Tibial nerve (tissue), 4 donors: ENCODE measurements around the gene GPC3. TPM values are rescaled to one million over a fixed set of nuclear protein-coding genes. Genes with fewer than 3 reads are reported as not detected.

Experiments
- DNase-seq, 2 donors: peaks; one replicate each; pipeline ENCODE4 v3.0.0-alpha.2; 2019; ENCODE audit warnings: low spot score in 2 of 2
- H3K27ac ChIP-seq, 4 donors: fragments of 200-600 bp; sonication (generic) in 3 of 4; one replicate each; pipeline ENCODE4 v1.5.1; 2017 to 2019; ENCODE audit warnings: mild to moderate bottlenecking in 1 of 4
- H3K27me3 ChIP-seq, 2 donors: fragments of 200-600 bp; sonication (generic) in 1 of 2; one replicate each; pipeline versions ENCODE4 v1.5.1 to v1.6.0; 2017 to 2019
- H3K36me3 ChIP-seq, 3 donors: fragments of 200-600 bp; sonication (generic); one replicate each; pipeline ENCODE4 v1.5.1; 2018 to 2019
- H3K4me1 ChIP-seq, 4 donors: fragments of 200-600 bp; sonication (generic) in 3 of 4; one replicate each; pipeline ENCODE4 v1.5.1; 2017 to 2019
- H3K4me3 ChIP-seq, 4 donors: fragments of 200-600 bp; sonication (generic) in 3 of 4; one replicate each; pipeline ENCODE4 v1.5.1; 2017 to 2019; ENCODE audit warnings: mild to moderate bottlenecking in 1 of 4, moderate library complexity in 1 of 4
- H3K9me3 ChIP-seq, 4 donors: fragments of 200-600 bp; sonication (generic) in 3 of 4; one replicate each; pipeline ENCODE4 v1.5.1; 2017 to 2019
- EP300 ChIP-seq, 2 donors: sonication (generic); formaldehyde crosslinking; IDR thresholded peaks; one replicate each; pipeline ENCODE4 v1.6.1; 2017; ENCODE audit warnings: antibody characterized with exemption in 2 of 2, mild to moderate bottlenecking in 1 of 2
- POLR2A ChIP-seq, 2 donors: fragments of 450-650 bp; IDR thresholded peaks; one replicate each; pipeline ENCODE4 v1.6.1; 2017; ENCODE audit warnings: antibody characterized with exemption in 2 of 2, mild to moderate bottlenecking in 2 of 2, moderate library complexity in 2 of 2
- WGBS, 2 donors: methylation state at CpG; one replicate each; pipeline ENCODE4 v1.1.5; 2018; 5-methylcytosine and 5-hydroxymethylcytosine counted together
- total RNA-seq, 4 donors: library from RNA; depleted of rRNA; stranded (reverse); fragments of >200 nt; gene quantifications; one replicate each; pipeline ENCODE4 v1.1.0, GENCODE V29; 2016
- TF ChIP-seq, protein P1 (sequence below), 5 experiments: fragments of 200-600 bp in 3 of 5; fragments of 450-650 bp in 2 of 5; sonication (generic) in 3 of 5; IDR thresholded peaks; one replicate each; pipeline ENCODE4 v1.5.1; 2016 to 2019; ENCODE audit warnings: antibody characterized with exemption in 5 of 5, mild to moderate bottlenecking in 3 of 5, moderate library complexity in 2 of 5

The GPC3 gene
- total RNA-seq, 4 donors from 2014 or later, result 60.5 to 116 (median 72.8) TPM

DNA sequence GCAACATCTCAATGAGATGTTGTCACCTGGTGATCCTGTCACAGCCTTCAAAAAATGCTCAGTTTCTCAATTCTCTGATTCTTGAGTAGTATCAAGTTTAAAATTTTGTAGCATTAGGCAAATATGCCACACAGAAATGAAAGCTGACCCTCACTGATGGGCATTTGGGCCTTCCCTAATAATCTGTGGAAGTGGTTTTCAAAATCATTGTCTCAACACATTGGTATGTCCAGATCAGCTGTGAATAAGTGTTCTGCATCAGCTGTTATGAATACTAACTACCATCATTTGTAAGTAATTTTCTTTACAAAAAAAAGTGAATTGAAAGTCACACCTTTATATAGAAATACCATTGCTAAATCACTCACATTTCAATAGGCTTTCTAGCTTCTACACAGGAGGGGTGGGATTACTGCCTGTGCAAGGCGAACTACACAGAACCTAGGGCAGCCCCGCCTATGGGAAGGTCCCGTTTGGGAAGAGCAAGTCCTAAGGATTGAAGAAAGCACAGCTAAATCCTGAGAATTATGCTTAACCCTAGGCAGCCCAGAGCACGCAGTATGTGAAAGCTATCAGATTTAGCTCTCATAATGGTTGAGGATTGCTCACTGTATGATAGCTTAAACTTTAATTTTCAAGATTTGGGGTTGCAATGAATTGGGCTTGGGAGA is 73.4 kb downstream of the GPC3 start:
- no peak for TF ChIP-seq EP300 (IDR thresholded peaks at IDR 0.05)
- no peak for TF ChIP-seq POLR2A (IDR thresholded peaks at IDR 0.05)
- TF ChIP-seq, protein P1, sequence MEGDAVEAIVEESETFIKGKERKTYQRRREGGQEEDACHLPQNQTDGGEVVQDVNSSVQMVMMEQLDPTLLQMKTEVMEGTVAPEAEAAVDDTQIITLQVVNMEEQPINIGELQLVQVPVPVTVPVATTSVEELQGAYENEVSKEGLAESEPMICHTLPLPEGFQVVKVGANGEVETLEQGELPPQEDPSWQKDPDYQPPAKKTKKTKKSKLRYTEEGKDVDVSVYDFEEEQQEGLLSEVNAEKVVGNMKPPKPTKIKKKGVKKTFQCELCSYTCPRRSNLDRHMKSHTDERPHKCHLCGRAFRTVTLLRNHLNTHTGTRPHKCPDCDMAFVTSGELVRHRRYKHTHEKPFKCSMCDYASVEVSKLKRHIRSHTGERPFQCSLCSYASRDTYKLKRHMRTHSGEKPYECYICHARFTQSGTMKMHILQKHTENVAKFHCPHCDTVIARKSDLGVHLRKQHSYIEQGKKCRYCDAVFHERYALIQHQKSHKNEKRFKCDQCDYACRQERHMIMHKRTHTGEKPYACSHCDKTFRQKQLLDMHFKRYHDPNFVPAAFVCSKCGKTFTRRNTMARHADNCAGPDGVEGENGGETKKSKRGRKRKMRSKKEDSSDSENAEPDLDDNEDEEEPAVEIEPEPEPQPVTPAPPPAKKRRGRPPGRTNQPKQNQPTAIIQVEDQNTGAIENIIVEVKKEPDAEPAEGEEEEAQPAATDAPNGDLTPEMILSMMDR (IDR thresholded peaks at IDR 0.05), result no peak
- no peaks in the 10 kb centered on the region for H3K4me1 ChIP-seq
- H3K27me3 ChIP-seq, result peaks cover 0 to 5% of the 10 kb centered on the region in 2 donors
- DNase-seq, result no peak
- no peak overlapping the region for H3K27ac ChIP-seq
- no peak overlapping the region for H3K4me3 ChIP-seq
- WGBS, 2 donors, result 47 to 62% methylated on average over 4 of the region's 4 CpGs
- H3K36me3 ChIP-seq, result no peaks in the 10 kb centered on the region
- no peaks in the 10 kb centered on the region for H3K9me3 ChIP-seq

DNA sequence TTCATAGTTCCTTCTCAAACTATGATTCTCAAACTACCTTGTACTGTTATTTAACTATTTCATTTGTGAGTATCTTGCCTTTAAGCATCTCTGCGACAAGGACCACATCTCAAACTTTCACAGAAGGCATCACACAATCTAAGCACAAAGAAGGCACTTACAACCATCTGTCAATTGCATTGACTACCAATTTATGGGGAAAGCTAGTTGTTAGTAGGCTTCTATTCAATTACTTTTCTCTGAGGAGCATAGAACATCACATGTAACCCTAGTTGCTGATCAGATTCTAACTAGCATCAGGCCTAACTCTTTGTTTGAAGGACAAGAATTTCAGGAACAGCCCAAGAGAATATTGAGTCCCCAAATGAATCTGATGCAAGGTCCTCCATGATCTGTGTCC is 74.9 kb downstream of the GPC3 start:
- Histone ChIP-seq H3K27ac (no peak overlapping the region), H3K27me3 (peaks cover 0 to 5% of the 10 kb centered on the region in 2 donors), H3K4me3 (no peak overlapping the region), H3K36me3 (no peaks in the 10 kb centered on the region), H3K9me3 (no peaks in the 10 kb centered on the region), H3K4me1 (no peaks in the 10 kb centered on the region)
- DNase-seq, result no peak
- 89 to 100% methylated on average over 1 of the region's 1 CpG for WGBS, 2 donors
- TF ChIP-seq, protein P1 (IDR thresholded peaks at IDR 0.05), result no peak
- TF ChIP-seq EP300 (IDR thresholded peaks at IDR 0.05) (no peak), POLR2A (IDR thresholded peaks at IDR 0.05) (no peak)

DNA sequence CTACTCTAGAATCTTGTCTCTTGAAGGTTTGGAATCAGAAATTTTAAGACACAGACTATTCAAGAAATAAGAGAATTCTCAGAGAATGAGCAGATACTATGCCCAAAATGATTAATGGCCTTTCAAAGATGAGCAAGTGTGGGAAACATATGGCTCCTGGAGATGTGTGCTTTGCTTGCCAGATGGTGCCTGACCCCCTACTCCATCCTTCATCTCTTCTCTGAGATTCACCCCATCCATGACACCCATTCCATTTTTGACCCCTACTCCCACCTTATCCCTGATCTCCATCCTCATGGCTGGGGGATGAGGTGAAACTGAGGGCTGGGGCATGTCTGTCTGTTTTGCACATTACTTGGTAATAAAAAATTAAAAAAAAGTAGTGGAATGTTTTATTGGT is 75.5 kb downstream of the GPC3 start:
- TF ChIP-seq, protein P1 (IDR thresholded peaks at IDR 0.05), result no peak
- TF ChIP-seq POLR2A (IDR thresholded peaks at IDR 0.05), result no peak
- no peak for TF ChIP-seq EP300 (IDR thresholded peaks at IDR 0.05)
- no peak for DNase-seq
- no peaks in the 10 kb centered on the region for H3K36me3 ChIP-seq
- H3K9me3 ChIP-seq, result no peaks in the 10 kb centered on the region
- H3K4me1 ChIP-seq, result no peaks in the 10 kb centered on the region
- no peak overlapping the region for H3K27ac ChIP-seq
- H3K27me3 ChIP-seq, result peaks cover 0 to 5% of the 10 kb centered on the region in 2 donors
- H3K4me3 ChIP-seq, result no peak overlapping the region

DNA sequence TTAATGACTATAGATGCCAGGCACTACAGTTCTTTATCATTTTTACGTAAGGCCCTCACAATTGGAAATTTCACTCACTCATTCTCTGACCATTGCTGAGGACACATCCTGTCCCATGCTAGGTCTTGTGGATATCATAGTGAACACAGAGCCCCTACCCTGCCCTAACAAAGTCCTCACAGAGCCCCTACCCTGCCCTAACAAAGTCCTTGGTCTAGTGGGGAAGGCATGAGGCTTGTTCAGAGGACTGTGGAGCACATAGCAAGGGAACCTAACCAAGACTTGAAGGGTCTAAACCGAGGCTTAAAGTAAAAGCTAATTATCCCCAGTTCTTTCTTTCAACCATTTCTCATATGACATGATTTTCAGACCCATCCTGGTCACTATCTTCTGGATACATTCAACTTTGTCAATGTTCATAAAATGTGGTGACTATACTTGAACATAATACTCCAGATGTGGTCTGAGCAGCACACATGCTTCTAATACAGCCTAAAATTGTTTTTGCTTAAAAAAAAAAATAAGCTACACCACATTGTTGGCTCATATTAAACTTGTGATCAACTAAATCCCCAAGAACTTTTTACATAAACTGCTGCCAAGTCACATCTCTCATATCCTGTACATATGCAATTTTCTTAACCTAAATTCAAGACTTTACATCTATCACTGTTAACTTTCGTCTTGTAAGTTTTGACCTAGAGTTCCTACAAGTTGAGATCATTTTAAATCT is 77.0 kb downstream of the GPC3 start:
- peaks cover 0 to 5% of the 10 kb centered on the region in 2 donors for H3K27me3 ChIP-seq
- H3K4me3 ChIP-seq, result no peak overlapping the region
- H3K36me3 ChIP-seq, result no peaks in the 10 kb centered on the region
- TF ChIP-seq EP300 (IDR thresholded peaks at IDR 0.05), result no peak
- TF ChIP-seq, protein P1 (IDR thresholded peaks at IDR 0.05), result no peak
- TF ChIP-seq POLR2A (IDR thresholded peaks at IDR 0.05), result no peak
- DNase-seq, result no peak
- H3K27ac ChIP-seq, result no peak overlapping the region
- 59 to 79% methylated on average over 3 of the region's 3 CpGs for WGBS, 2 donors
- H3K9me3 ChIP-seq, result no peaks in the 10 kb centered on the region
- H3K4me1 ChIP-seq, result no peaks in the 10 kb centered on the region

DNA sequence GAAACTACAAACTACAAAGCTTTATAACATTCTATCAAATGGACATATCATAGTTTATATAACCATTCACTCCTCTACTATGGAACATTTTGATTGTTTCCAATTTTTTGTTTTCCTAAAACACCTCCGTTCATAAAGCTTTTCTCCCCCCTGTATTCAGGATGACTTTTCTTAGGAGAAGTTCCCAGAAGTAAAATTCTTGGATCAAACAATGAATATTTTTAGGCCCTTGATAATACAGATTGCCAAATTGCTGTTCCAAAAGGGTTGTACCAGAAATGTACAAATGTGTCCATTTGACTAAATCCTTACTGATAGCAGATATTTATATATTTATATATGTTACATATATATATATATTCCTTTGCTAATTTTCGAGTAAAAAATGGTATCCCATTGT is 77.8 kb downstream of the GPC3 start:
- WGBS, 2 donors, result 49% methylated on average over 2 of the region's 2 CpGs
- H3K9me3 ChIP-seq, result no peaks in the 10 kb centered on the region
- H3K4me3 ChIP-seq, result no peak overlapping the region
- DNase-seq, result no peak
- no peak overlapping the region for H3K27ac ChIP-seq
- peaks cover 0 to 5% of the 10 kb centered on the region in 2 donors for H3K27me3 ChIP-seq
- no peaks in the 10 kb centered on the region for H3K36me3 ChIP-seq
- TF ChIP-seq EP300 (IDR thresholded peaks at IDR 0.05) (no peak), POLR2A (IDR thresholded peaks at IDR 0.05) (no peak)
- TF ChIP-seq, protein P1 (IDR thresholded peaks at IDR 0.05), result no peak
- H3K4me1 ChIP-seq, result no peaks in the 10 kb centered on the region
